ENCODE measurements around the gene CCDC77.
A peak's percentile ranks its signal among the peaks of the same experiment; 100 is the strongest.
"Not testable (repeated sequence)": the region's sequence is repeated elsewhere in the genome, so short reads cannot be mapped to it uniquely, and the experiment has no call there.

Gene CCDC77

DNA sequence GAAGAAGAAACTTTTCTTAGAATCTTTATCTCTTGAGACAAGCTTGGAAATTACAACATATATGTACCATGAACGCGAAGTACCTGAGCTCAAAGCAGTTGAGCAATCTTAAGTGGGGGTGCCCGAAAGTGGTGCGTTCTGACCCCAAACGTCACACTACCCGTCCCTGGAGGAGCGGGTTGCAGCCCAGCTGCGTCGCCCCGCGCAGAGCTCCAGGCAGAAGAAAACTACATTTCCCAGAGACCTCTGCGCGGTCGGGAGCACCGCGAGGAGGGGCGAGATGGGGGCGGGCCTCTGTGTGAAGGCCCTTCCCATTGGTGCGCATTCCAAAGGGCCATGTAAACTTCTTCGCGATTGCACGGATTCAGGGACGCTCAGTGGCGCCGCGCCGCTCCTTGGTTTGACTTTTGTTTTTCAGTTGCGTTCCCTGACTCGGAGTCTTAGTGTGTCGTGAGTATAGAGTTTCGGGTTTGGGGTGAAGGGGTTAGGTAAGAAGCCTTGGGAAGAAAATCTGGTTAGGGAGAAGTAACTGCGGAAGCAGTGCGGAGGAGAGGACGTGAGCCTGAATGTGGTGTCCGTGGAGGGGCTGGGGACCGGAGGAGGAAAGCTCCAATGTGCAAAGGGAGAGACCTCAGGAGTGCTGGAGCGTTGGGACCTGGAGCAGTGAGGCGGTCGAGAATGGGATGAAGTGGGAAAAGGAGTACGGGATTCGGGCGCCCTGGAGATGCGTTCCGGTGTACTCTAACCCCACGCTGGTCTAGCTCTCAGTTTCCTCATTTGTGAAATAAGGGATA lies at the start of gene CCDC77:
CCDC77 (plus strand) TSS at position 410 of the 794 bp plus-strand sequence. CDS start 7,740 bp downstream, outside the sequence.
- peak; percentile 95 for DNase-seq

DNA sequence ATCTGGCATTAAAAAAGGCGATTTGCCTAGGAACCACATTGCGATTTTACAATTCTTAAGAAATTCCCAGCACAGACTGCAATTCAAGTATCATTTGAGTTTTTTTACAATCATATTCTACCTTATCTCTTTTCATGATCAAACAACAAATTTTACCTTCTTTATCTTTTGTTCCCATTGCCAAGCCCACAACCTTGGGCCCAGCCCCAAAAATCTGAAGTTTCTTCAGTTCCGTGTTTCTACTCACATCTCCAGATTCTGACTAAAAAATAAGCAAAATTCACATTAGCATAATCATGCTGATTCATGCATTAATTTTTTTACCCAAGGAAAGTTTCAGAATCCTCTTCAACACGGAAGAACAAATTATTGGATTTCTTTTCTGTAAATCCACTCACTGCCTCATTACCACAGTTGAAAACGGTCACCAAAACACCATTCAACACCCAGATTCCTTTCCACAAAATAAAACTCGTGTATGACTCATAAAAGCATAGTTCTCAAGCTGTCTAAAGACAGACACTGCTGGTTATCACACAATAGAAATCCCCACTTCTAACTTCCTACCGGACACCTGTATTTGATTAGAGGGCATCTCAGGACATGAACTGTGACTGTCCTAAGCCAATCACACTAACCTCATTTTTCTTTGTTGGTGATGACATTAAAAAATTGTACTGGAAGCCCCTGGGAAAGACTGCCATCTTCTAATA lies 45.0 kb upstream of the CCDC77 start:
- DNase-seq, result no peak

DNA sequence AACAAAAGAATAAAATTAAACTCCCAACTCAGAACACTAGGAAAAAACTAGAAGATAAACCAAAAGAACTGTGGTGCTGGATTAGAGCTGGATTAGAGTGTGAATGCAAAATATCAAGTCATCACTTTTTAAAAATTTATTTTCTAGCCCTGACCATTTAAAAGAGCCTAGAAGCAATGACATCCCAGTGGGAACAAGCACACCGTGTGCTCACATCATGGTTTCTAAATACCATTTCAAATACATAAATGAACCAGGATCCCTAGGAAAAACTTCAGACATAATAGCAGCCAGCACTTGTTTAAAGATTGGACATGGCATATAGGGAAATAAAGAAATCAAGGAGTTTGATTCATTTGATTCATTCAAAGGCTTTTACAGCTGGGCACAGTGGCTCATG lies 42.4 kb upstream of the CCDC77 start:
- DNase-seq, result no peak

DNA sequence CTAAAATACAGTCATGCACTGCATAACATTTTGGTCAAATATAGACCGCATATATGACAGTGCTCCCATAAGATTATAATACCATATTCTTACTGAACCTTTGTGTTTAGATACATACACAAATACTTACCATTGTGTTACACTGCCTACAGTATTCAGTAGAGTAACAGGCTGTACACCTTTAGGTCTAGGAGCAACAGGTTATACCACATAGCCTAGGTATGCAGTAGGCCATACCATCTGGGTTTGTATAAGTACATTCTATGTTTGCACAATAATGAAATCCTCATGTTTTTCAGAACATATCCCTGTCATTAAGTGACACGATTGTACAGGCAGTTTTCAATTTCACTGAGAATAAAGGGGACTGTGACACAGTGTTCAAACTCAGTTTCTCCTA lies 34.6 kb upstream of the CCDC77 start:
- DNase-seq, result no peak

DNA sequence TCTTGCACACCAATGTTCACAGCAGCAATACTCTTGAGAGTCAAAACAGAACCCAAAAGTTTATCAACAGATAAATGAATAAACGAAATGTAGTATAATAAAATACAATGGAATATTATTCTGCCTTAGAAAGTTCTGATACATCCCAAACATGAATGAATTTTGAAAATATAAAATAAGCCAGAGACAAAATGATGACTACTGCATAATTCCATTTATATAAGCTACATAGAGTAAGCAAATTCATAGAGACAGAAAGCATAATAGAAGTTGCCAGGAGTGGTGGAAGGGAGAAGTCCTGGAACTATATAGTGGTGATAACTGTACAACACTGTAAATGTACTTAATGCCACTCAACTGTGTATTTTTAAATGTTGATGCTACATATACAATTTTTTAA lies 33.5 kb upstream of the CCDC77 start:
- DNase-seq, result no peak

DNA sequence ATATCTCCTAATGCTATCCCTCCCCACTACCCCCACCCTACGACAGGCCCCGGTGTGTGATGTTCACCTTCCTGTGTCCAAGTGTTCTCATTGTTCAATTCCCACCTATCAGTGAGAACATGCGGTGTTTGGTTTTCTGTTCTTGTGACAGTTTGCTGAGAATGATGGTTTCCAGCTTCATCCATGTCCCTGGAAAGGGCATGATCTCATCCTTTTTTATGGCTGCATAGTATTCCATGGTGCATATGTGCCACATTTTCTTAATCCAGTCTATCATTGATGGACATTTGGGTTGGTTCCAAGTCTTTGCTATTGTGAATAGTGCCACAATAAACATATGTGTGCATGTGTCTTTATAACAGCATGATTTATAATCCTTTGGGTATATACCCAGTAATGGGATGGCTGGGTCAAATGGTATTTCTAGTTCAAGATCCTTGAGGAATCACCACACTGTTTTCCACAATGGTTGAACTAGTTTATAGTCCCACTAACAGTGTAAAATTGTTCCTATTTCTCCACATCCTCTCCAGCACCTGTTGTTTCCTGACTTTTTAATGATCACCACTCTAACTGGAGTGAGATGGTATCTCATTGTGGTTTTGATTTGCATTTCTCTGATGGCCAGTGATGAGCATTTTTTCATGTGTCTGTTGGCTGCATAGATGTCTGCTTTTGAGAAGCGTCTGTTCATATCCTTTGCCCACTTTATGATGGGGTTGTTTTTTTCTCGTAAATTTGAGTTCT lies 30.5 kb upstream of the CCDC77 start:
- DNase-seq, result not testable (repeated sequence)

DNA sequence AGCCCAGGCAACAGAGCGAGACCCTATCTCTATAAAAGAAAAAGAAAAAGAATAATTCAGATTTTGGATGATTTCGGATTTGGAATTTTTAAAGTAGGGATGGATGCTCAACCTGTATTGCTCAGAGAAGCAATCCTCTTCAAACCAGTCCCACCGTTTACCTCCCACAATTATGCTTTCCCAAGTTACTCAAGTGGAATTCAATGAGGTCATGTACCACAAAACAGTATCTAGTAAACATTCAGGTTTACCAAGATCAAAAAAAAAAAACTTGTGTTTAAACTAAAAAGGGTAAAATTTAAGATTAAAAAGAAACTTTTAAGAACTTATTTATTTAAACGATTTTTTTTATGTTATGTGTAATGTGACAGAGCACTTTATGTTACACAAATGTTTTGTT lies 14.8 kb upstream of the CCDC77 start:
- no peak for DNase-seq

DNA sequence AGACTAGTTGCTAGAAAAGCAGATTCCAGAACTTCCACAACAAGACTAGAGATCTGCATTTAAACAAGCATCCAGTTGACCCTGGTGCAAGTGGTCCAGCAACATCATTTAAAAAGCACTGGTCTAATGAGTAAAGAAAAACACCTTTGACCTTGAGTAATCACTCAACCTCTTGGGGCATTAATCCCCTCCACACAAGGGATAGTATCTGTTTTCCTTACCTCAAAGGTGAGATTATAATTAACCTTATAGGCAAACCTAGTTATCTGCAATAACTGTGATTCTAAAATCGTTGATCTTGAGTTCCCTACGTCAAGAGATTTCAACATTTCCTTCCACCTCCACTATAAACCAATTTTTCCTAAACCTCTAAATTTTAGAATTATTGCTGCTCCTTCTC lies 13.4 kb upstream of the CCDC77 start:
- DNase-seq, result no peak

DNA sequence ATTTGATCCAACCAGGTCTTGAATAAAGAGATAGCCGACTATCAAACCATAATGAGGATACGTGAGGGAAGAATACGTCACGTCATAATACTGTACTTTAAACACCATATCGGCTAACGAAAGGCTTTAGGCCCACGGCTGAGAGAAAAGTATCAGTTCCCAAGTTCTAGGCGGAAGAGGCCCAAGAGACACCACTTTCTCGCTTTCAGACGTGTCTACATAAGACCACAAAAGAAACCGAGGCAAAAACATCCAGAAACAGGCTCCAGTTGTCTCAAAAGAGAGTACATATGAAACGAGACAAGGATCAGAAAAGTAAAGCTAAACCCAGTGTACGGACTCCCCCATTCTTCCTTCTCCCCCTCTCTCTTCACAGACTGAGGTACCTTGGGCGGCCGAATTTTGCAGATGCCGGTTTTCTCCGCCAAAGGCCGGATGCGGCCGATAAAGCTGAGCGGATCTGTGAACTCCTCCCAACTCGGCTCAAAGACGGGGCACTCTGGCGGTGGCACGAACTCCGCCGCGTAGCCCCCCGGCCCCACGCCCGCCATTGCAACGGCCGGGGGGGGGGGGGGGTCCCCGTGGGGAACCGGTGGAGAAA lies 12.8 kb upstream of the CCDC77 start:
- DNase-seq, result peak; percentile 67

DNA sequence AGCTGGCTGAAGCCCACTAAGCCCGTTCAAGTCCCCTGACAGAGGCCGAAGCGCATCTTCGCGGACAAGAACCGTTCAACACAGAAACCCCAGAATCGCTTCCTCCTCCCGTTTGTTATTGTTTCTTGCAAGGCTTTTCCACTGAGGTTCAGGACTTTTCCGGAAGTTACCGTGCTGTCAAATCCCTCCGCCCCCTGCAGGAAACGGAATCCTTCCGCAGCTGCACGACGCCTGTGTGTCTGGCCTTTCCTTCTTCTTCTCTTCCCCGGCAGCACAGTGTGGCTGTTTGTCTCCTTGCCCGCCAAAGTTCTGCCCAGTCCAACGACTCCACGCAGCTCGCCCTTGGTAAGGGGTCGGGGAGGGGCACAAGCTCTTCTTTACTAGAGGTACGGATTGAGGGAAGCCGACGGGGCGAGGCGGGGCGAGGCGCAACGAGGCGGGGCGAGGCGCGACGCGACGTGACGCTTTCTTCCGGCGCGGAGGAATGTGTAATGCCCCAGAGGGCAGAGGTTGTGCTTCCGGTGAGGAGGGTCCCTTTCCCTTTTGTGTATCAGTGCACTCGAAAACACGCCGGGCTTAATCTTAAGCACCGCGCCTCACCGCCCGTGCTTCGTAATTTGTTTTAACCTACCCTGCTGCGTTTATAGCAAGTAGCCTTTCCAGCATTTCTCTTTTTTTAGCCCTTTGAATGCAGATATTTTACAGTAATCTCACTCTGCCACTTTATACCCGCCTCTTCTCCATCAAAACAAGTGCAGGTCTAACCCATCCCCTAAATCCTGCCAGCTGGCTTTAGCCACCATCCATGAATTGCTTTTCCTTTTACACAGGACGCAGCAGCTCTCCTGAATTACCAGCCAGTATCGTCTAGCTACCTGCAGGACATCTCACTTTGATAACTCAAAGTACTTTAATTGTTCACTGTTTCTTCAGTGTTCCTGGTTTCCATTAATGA lies 12.0 kb upstream of the CCDC77 start, which contains the start of gene KDM5A:
KDM5A (minus strand) TSS at position 179 of the 955 bp plus-strand sequence. CDS start 229 bp downstream, outside the sequence.
- peak; percentile 94 for DNase-seq

DNA sequence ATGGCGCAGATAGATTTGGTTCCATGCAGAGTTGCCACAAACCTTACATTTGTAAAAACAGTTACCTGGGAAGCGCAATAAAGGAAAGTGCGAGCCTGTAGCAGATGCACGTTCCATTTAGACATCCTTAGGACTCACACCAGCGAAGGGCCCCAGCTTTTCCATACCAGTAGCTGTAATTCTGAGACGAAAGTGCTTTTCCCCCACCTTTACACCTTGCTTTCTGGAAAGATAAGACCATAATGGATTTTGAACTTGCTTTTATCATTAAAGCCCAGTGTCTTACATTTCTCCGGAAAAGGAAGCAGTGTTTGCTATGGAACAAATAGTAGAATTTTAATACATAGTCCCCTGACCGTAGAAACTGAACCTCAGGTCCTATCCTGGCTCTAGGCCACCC lies 616 bp upstream of the CCDC77 start:
- no peak for DNase-seq

DNA sequence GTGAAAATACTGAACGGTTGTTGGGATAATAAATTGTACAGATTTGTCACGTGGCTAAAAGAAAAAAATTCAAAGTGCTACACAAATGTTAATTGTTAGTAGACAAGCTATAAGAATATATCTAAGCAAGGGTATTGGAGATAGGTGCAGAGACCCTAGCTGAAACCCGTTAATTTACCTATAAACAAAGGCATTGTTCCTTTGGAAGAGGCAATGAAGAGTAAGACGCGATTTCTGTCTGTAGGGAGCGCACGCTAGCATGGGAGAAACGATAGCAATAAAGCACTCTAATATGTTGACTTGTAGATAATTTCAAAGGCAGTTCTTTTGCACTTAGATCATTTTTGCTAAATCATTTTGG lies 565 bp downstream of the CCDC77 start:
- DNase-seq, result no peak

DNA sequence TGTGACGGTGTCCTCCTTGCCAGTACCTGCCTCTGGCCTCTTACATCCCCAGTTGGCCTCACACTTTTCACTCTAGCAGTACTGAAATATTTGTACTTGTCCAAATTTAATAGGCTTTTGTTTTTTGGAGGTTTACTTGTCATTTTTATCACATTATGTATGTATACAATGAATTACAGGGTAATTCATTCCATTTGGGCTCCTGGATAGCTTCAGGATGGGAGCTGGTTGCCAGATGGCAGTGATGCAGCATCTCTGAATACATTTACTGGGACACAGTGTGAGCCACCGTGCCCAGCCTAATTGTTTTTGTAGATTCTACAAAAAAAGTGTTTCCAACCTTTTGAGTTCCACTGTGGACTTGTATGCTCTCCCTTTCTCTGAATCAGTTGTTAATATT lies 13.4 kb downstream of the CCDC77 start:
- no peak for DNase-seq

DNA sequence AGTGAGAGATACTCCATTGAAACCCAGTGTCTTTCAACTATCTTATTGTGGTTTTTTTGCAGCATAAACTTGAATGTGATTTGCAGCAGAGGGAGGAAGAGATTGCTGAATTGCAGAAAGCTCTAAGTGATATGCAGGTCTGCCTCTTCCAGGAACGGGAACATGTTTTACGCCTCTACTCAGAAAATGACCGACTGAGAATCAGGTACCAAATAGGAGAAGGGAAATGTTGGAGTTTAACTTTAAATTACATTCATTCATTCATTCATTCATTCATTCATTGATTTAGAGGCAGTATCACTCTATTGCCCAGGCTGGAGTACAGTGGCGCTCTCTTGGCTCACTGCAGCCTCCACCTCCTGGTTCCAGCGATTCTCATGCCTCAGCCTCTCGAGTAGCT lies 17.0 kb downstream of the CCDC77 start:
- DNase-seq, result no peak

DNA sequence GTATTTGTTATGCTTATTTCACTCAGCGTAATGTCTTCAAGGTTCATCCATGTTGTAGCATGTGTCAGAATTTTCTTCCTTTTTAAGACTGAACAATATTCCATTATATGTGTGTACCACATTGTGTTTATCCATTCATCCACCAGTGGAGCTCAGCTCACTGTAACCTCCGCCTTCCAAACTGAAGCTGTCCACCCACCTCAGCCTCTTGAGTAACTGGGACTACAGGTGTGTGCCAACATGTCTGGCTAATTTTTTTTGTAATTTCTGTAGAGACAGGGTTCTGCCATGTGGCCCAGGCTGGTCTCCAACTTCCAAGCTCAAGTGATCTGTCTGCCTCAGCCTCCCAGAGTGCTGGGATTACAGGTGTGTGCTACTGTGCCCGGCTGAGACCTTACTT lies 21.1 kb downstream of the CCDC77 start:
- no peak for DNase-seq

DNA sequence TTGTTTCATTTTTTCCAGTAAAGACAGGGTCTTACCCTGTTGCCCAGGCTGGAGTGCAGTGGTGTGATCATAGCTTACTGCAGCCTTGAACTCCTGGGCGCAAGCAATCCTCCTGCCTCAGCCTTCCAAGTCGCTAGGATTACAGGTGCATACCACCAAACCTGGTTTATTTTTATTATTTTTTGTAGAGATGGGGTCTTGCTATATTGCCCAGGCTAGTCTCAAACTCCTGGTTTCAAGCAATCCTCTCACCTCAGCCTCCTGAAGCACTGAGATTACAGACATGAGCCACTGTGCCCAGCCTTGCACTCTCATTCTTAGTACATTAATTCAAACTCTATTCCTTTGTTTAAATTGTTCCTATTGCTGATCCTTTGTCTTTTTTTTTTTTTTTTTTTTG lies 34.3 kb downstream of the CCDC77 start:
- DNase-seq, result not testable (repeated sequence)

DNA sequence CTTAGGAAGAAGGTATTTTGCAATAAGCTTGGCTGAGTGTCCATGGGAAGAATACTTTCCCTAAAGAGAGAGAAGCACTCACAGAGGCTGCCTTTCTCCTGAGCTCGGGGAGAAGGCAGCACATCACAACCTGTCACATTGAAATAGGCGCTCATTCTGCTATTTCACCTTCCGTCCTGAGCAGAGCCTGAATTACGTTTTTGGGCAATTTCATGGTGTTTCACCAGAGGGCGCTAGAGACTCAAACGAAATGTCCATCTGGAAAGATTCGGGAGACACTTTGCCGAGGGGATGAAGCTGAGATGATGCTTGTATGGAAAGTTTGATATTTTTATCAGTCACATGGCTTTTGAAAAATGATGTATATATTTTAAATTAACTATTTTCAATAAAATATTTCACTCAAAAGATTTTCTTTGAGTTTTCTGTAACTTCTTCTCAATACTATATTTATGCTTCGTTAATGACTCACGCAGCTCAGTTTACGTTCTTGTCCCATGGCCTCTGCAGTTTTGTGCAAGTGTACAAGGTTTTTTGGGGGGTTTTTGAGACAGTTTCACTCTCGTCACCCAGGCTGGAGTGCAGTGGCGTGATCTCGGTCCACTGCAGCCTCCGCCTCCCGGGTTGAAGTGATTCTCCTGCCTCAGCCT lies 40.9 kb downstream of the CCDC77 start:
- peak; percentile 51 for DNase-seq

DNA sequence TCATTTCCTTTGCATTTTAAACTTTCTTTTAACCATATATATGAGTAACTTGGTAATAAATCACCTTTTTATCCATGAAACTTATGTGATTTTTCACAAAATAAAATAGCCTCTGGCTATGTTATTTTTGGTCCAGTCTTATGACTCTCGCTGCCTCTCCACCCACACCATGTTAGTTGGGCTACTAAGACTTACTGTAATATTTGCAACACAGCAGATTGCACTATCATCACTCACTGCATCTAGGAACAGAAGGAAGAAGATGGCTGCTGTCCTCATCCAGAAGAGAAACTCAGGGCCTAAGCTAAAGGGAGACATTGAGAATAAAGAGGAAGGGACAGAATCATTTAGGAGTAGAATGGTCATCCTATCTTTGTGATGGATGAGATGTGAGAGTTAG lies 45.7 kb downstream of the CCDC77 start:
- no peak for DNase-seq

DNA sequence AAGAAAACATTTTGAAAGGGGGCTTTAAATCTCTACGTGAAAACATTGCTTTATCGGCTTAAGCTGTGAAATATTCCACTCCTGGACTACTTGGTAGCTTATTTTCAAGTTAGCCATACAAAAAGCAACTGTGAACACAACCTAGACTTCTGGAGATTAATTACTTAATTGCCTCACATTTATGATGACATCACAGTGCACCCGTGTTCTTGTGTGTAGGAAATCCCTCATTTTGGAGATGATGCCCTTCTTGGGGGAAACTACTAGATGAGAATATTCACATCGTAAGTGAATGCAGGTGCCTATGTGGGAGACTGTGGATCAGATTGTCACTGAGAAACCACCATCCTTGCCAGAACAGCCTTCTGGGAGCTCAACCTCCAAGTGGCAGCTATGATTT lies 47.8 kb downstream of the CCDC77 start:
- DNase-seq, result no peak

DNA sequence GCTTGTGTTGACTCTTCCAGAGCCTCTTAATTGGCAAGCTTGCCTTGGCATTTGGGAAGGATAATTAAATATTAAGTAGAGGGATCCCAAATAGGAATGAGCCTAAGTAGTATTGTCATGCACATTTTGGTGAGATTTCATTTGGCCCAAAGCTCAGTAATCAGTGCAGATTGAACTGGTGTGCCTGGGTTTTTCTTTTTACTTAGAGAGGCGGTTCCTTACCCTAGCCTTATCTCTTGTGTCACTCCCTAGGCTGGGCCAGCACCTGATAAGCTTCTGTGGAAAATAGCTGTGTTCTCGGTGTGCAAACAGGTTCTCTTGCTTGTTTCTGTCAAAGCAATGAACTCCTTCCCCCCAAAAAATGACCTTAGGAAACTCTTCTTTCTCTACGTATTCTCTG lies 49.0 kb downstream of the CCDC77 start:
- no peak for DNase-seq

DNA sequence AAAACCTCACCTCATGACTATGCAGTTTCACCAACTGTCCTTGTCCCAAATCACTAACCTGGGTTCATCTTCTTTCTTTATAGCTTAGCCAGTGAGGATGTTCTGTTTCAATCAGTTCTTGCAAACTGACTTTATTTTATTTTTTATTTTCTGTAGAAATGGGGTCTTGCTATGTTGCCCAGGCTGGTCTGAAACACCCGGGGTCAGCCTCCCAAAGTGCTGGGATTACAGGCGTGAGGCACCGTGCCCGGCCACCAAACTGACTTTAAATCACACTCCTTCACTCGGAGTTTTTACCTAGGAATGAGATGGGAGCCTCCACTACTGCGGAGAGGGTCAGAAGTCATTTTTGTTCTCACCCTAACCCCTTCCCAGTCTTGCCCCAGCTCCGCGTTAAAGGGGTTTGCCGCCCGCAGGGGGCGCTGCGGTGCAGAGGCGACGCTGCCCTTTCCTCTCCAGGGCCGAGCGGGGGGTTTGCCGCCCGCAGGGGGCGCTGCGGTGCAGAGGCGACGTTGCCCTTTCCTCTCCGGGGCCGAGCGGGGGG lies 51.3 kb downstream of the CCDC77 start:
- DNase-seq, result peak; percentile 62

Data from CD4-positive, alpha-beta T cell treated with Interleukin-21 for 1 hour (primary cell).